K562 (cell line): Measurements from ENCODE around the gene TNNT1. TPM values are rescaled to one million over a fixed set of nuclear protein-coding genes. Genes with fewer than 3 reads are reported as not detected.
A peak's percentile ranks its signal among the peaks of the same experiment; 100 is the strongest.

Experiments
- ARID1B ChIP-seq: fragments of 450-650 bp; IDR thresholded peaks from 2 replicates; pipeline ENCODE4 v1.6.1; 2016; ENCODE audit warnings: antibody characterized with exemption, mild to moderate bottlenecking, inconsistent platforms
- C11orf30 ChIP-seq: fragments of 450-650 bp; IDR thresholded peaks from 2 replicates; pipeline ENCODE4 v1.6.1; 2016; ENCODE audit warnings: low read depth, mild to moderate bottlenecking
- ELF4 ChIP-seq: fragments of 450-650 bp; formaldehyde crosslinking; IDR thresholded peaks from 2 replicates; pipeline ENCODE4 v1.4.0; 2022; ENCODE audit warnings: missing genetic modification characterization
- EWSR1 ChIP-seq: fragments of 450-650 bp; IDR thresholded peaks from 2 replicates; pipeline ENCODE4 v1.6.1; 2018; ENCODE audit warnings: borderline replicate concordance, mild to moderate bottlenecking, low read depth, moderate library complexity; ENCODE audit not compliant: partially characterized antibody
- FOXJ3 ChIP-seq: sonication (generic); formaldehyde crosslinking; IDR thresholded peaks from 2 replicates; pipeline ENCODE4 v1.4.0; 2020; ENCODE audit warnings: mild to moderate bottlenecking, missing genetic modification reagents
- HDAC1 ChIP-seq, 2 experiments: fragments of 450-650 bp; IDR thresholded peaks; 2 replicates each; pipeline ENCODE4 v1.6.1; 2016 to 2017; ENCODE audit warnings: inconsistent platforms in 1 of 2, mild to moderate bottlenecking in 1 of 2, moderate library complexity in 1 of 2
- HNRNPH1 ChIP-seq: fragments of 200-400 bp; formaldehyde crosslinking; optimal IDR thresholded peaks from 2 replicates; pipeline ENCODE3; 2017; ENCODE audit warnings: low read depth, mild to moderate bottlenecking, low read length, moderate library complexity
- MEIS2 ChIP-seq: fragments of 450-650 bp; IDR thresholded peaks from 2 replicates; pipeline ENCODE4 v1.6.1; 2014; ENCODE audit warnings: mild to moderate bottlenecking; ENCODE audit not compliant: partially characterized antibody
- MLLT1 ChIP-seq, 2 experiments: fragments of 450-650 bp; IDR thresholded peaks; 2 replicates each; pipeline ENCODE4 v1.6.1; 2016
- NBN ChIP-seq: fragments of 450-650 bp; IDR thresholded peaks from 2 replicates; pipeline ENCODE4 v1.6.1; 2016; ENCODE audit warnings: low read depth, mild to moderate bottlenecking
- NCOA1 ChIP-seq: fragments of 450-650 bp; IDR thresholded peaks from 2 replicates; pipeline ENCODE4 v1.6.1; 2016; ENCODE audit warnings: low read depth
- NCOR1 ChIP-seq: fragments of 450-650 bp; IDR thresholded peaks from 2 replicates; pipeline ENCODE4 v1.6.1; 2016; ENCODE audit warnings: mild to moderate bottlenecking, moderate library complexity
- NR2F6 ChIP-seq: fragments of 450-650 bp; formaldehyde crosslinking; IDR thresholded peaks from 2 replicates; pipeline ENCODE4 v1.4.0; 2020; ENCODE audit warnings: mild to moderate bottlenecking
- RNF2 ChIP-seq: sonication (generic); IDR thresholded peaks from 2 replicates; pipeline ENCODE4 v1.6.1; 2016
- SMARCE1 ChIP-seq: fragments of 450-650 bp; IDR thresholded peaks from 2 replicates; pipeline ENCODE4 v1.7.1; 2016; ENCODE audit warnings: mild to moderate bottlenecking
- TAF15 ChIP-seq: fragments of 200-400 bp; formaldehyde crosslinking; IDR thresholded peaks from 2 replicates; pipeline ENCODE4 v1.6.1; 2017; ENCODE audit warnings: mild to moderate bottlenecking, low read depth, low read length, moderate library complexity
- TBP ChIP-seq: optimal IDR thresholded peaks from 2 replicates; pipeline ENCODE3; 2011; ENCODE audit warnings: low read depth, low read length, improper control_type of control experiment
- TEAD1 ChIP-seq, 2 experiments: fragments of 450-650 bp in 1 of 2; sonication (generic) in 1 of 2; formaldehyde crosslinking; IDR thresholded peaks; 2 replicates each; pipeline versions ENCODE4 v1.4.0 to v1.8.0; 2020 to 2022; ENCODE audit warnings: mild to moderate bottlenecking in 2 of 2, missing genetic modification reagents in 1 of 2
- VEZF1 ChIP-seq: fragments of 200-800 bp; sonication (Bioruptor generic); IDR thresholded peaks from 2 replicates; pipeline ENCODE4 v1.6.1; 2017; ENCODE audit warnings: missing genetic modification characterization, missing compliant biosample characterization
- ZBTB33 ChIP-seq: sonication (generic); formaldehyde crosslinking; IDR thresholded peaks from 2 replicates; pipeline ENCODE4 v1.8.1; 2023; ENCODE audit warnings: mild to moderate bottlenecking, missing genetic modification reagents
- ZFX ChIP-seq: sonication (generic); formaldehyde crosslinking; IDR thresholded peaks from 2 replicates; pipeline ENCODE4 v1.8.0; 2022; ENCODE audit warnings: mild to moderate bottlenecking, missing genetic modification reagents, moderate library complexity
- ZNF449 ChIP-seq: fragments of 250-450 bp; sonication (Bioruptor Pico); IDR thresholded peaks from 2 replicates; pipeline ENCODE4 v1.8.0; 2022; ENCODE audit warnings: moderate library complexity, mild to moderate bottlenecking, inconsistent platforms
- ZNF696 ChIP-seq: fragments of 250-450 bp; sonication (Bioruptor Pico); conservative IDR thresholded peaks from 2 replicates; pipeline ENCODE4 v1.4.0; 2020; ENCODE audit warnings: mild to moderate bottlenecking, moderate library complexity
- polyA plus RNA-seq, 8 experiments: library from polyadenylated mRNA; depleted of rRNA in 4 of 8; stranded (reverse) in 5 of 8; unstranded in 3 of 8; fragments of >200 nt; fragmentation: Nextera tagmentation in 2 of 8; fragmentation: Illumina TruSeq in 1 of 8; extraction: Ambion mirVana in 2 of 8; extraction: Trizol in 1 of 8; gene quantifications; 2 replicates each; pipeline versions ENCODE4 v1.2.1 to v1.2.3, GENCODE V29; 2011 to 2014; ENCODE audit warnings: inconsistent platforms in 1 of 8, missing spikeins in 1 of 8
- total RNA-seq, 7 experiments: library from RNA; depleted of rRNA in 6 of 7; stranded (reverse); fragments of >200 nt in 6 of 7; fragmentation: Illumina TruSeq in 2 of 7; extraction: Trizol in 2 of 7; gene quantifications; 2 replicates each; pipeline versions ENCODE4 v1.2.1 to v1.2.3, GENCODE V29; 2011 to 2021; ENCODE audit warnings: low replicate concordance in 1 of 7

TNNT1 gene
- total and polyA plus RNA-seq, 9 of the 15 experiments (the other 6 are each of a cell fraction or from before 2014, with no cell fraction given), result 31.8 to 390 (median 227) TPM

DNA sequence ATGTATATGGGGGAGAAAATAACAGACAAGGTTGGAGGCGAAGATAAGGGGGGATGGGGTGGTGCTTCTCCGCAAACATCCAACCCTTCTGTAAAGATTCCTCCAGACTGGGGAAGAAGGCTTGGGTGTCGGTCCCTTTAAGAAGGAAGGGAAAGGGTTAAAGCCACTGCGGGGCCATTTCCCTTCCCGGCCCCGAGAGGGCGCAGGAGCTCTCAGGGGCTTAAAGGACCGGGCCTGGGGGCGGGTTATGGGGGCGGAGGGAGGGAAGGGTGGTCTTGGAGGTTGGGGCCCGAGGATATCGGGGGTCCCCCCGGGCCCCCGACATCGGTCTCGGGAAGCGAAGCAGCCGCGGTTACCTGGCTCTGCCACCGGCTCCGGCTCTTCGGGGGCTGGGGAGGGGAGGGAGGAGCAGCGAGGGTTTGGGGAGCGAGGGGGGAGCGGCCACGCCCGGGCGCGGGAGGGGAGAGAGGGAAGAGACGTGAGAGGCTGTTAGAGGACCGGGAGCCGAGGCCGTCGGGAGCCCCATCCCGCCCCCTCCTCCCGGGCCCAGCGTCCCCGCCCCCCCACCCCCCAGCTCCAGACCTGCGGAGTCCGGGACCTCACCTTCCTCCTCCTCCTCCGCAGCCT is 2.8 kb downstream of the TNNT1 start (continued):
- TF ChIP-seq MLLT1 (IDR thresholded peaks at IDR 0.05) (peak in 1 of 2 experiments; percentile 39; a peak in 1 of 4 replicates), HDAC1 (IDR thresholded peaks at IDR 0.05) (peak in 1 of 2 experiments; percentile 38; a peak in 2 of 4 replicates), SMARCE1 (0 out of 2 replicates have a peak, but pooled peaks have one; percentile 35), ZNF696 (CRISPR knock-in tag) (no peak), TBP (peak; percentile 30), ZBTB33 (CRISPR knock-in tag) (0 out of 2 replicates have a peak, but pooled peaks have one; percentile 15), ZFX (no peak), C11orf30 (no peak), NBN (peak; percentile 81), EWSR1 (no peak), MEIS2 (no peak), ZNF449 (no peak), VEZF1 (CRISPR knock-in tag) (peak; percentile 97), TAF15 (no peak), ARID1B (peak; percentile 43; the same call in 1 of the 2 replicates), ELF4 (CRISPR knock-in tag) (no peak), NCOR1 (peak; percentile 53), HNRNPH1 (no peak), FOXJ3 (CRISPR knock-in tag) (no peak), NR2F6 (CRISPR knock-in tag) (no peak), NCOA1 (no peak), TEAD1 (CRISPR knock-in tag; IDR thresholded peaks at IDR 0.05) (peak in 1 of 2 experiments; percentile 18; a peak in 1 of 4 replicates), RNF2 (0 out of 2 replicates have a peak, but pooled peaks have one; percentile 33)
